ENCODE data around the gene TMED4. TPM values are rescaled to one million over a fixed set of nuclear protein-coding genes. Genes with fewer than 3 reads are reported as not detected.

The TMED4 gene
- polyA plus RNA-seq, 1 donor from 2014 or later, result 158 TPM

DNA sequence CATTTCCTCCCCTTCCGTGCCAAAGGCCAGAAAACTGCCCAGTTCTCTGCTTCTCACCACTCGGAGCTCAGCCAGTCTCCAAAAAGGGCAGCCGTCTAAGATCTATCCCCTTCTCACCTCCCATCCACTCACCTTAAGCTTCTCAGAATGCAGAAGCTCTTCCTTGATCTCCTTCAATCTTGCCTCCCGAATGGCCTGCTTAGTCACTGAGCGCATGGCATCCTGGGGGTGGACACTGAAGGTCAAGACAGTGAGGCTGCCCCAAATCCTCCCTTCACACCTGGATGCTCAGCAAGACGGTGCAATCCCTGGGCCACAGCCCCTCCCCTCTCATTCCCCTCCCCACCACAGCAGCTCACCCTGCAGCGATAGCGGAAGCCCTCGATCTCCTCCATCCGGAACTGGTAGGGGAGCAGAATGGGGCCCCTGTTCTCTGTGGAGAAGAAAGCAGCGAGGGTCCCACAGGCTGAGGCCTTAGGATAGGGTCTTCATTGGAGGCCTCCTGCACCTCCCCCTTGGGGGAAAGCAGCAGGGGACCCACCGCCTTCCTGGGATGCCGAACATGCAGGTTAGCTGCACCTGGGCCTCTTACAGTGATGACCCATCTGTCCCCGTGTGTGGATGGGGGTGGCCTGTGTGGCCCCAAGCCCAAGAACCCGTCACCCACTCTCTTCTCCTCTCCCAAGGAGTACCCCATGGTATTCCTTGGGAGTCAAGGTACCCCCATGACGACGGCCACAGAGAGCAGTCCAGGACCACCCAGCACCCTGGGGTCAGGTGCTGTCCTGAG, 13.1 kb downstream of the TMED4 start:
- Histone ChIP-seq H3K9me3 (ENCODE audit: low read length) (no peaks in the 10 kb centered on the region), H3K9me2 (ENCODE audit: insufficient read depth, low read length) (no peaks in the 10 kb centered on the region), H3K27me3 (ENCODE audit: insufficient read depth, low read depth, low read length) (no peaks in the 10 kb centered on the region), H3F3A (ENCODE audit: insufficient read depth, low read length, poor library complexity, severe bottlenecking) (no peaks in the 10 kb centered on the region), H3K79me2 (replicated peaks; ENCODE audit: insufficient read depth, low read length) (peaks cover 9% of the 10 kb centered on the region), H3K27ac (ENCODE audit: low read length) (no peak overlapping the region), H3K4me3 (ENCODE audit: low read length) (no peak overlapping the region), H2AFZ (ENCODE audit: low read depth, low read length) (no peak overlapping the region), H3K9ac (ENCODE audit: low read length) (no peak overlapping the region), H3K4me2 (ENCODE audit: low read length) (no peak overlapping the region), H4K20me1 (ENCODE audit: insufficient read depth) (no peaks in the 10 kb centered on the region), H3K36me3 (ENCODE audit: insufficient read depth, low read length) (no peaks in the 10 kb centered on the region)
- no peak for TF ChIP-seq POLR2AphosphoS5 (IDR thresholded peaks at IDR 0.05)

DNA sequence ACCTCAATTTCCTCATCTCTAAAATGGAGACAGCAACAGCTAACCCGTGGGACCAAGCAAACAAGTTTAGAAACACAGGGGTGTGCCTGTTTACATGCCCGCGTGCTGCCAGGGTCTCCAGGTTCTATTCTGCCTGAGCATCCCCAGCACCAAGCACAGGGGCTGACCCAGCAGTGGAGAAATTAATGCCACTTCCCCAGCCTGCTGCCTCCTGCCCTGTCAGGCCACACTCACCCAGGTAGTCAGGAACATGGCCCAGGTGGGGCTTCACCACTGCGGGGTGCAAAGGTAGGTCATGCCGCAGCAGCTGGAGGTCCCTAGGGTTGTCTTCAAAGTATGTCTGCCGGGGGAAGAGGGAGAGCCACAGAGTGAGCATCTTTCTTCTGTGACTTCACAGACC, 14.1 kb downstream of the TMED4 start:
- Histone ChIP-seq H2AFZ (ENCODE audit: low read depth, low read length) (no peak overlapping the region), H3K36me3 (ENCODE audit: insufficient read depth, low read length) (no peaks in the 10 kb centered on the region), H3K9ac (ENCODE audit: low read length) (no peak overlapping the region), H3K27ac (ENCODE audit: low read length) (no peak overlapping the region), H3K4me3 (ENCODE audit: low read length) (no peak overlapping the region), H3F3A (ENCODE audit: insufficient read depth, low read length, poor library complexity, severe bottlenecking) (no peaks in the 10 kb centered on the region), H3K27me3 (ENCODE audit: insufficient read depth, low read depth, low read length) (no peaks in the 10 kb centered on the region), H4K20me1 (ENCODE audit: insufficient read depth) (no peaks in the 10 kb centered on the region), H3K9me3 (ENCODE audit: low read length) (no peaks in the 10 kb centered on the region), H3K4me2 (ENCODE audit: low read length) (no peak overlapping the region), H3K79me2 (replicated peaks; ENCODE audit: insufficient read depth, low read length) (peaks cover 2% of the 10 kb centered on the region), H3K9me2 (ENCODE audit: insufficient read depth, low read length) (no peaks in the 10 kb centered on the region)
- TF ChIP-seq MXI1 (conservative IDR thresholded peaks at IDR 0.05; ENCODE audit: poor library complexity, severe bottlenecking) (no peak), EP300 (conservative IDR thresholded peaks at IDR 0.05; ENCODE audit: poor library complexity, severe bottlenecking) (no peak), EZH2 (IDR thresholded peaks at IDR 0.05; ENCODE audit: borderline replicate concordance, insufficient read depth, low read length, poor library complexity, severe bottlenecking) (no peak), POLR2AphosphoS5 (IDR thresholded peaks at IDR 0.05) (no peak), RAD21 (conservative IDR thresholded peaks at IDR 0.05) (no peak), SMC3 (conservative IDR thresholded peaks at IDR 0.05; ENCODE audit: poor library complexity) (no peak), TAF1 (IDR thresholded peaks at IDR 0.05; ENCODE audit: low read depth) (no peak)
- TF ChIP-seq, protein P1, sequence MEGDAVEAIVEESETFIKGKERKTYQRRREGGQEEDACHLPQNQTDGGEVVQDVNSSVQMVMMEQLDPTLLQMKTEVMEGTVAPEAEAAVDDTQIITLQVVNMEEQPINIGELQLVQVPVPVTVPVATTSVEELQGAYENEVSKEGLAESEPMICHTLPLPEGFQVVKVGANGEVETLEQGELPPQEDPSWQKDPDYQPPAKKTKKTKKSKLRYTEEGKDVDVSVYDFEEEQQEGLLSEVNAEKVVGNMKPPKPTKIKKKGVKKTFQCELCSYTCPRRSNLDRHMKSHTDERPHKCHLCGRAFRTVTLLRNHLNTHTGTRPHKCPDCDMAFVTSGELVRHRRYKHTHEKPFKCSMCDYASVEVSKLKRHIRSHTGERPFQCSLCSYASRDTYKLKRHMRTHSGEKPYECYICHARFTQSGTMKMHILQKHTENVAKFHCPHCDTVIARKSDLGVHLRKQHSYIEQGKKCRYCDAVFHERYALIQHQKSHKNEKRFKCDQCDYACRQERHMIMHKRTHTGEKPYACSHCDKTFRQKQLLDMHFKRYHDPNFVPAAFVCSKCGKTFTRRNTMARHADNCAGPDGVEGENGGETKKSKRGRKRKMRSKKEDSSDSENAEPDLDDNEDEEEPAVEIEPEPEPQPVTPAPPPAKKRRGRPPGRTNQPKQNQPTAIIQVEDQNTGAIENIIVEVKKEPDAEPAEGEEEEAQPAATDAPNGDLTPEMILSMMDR (IDR thresholded peaks at IDR 0.05; ENCODE audit: poor library complexity, severe bottlenecking), result no peak
- TF ChIP-seq, protein P2, sequence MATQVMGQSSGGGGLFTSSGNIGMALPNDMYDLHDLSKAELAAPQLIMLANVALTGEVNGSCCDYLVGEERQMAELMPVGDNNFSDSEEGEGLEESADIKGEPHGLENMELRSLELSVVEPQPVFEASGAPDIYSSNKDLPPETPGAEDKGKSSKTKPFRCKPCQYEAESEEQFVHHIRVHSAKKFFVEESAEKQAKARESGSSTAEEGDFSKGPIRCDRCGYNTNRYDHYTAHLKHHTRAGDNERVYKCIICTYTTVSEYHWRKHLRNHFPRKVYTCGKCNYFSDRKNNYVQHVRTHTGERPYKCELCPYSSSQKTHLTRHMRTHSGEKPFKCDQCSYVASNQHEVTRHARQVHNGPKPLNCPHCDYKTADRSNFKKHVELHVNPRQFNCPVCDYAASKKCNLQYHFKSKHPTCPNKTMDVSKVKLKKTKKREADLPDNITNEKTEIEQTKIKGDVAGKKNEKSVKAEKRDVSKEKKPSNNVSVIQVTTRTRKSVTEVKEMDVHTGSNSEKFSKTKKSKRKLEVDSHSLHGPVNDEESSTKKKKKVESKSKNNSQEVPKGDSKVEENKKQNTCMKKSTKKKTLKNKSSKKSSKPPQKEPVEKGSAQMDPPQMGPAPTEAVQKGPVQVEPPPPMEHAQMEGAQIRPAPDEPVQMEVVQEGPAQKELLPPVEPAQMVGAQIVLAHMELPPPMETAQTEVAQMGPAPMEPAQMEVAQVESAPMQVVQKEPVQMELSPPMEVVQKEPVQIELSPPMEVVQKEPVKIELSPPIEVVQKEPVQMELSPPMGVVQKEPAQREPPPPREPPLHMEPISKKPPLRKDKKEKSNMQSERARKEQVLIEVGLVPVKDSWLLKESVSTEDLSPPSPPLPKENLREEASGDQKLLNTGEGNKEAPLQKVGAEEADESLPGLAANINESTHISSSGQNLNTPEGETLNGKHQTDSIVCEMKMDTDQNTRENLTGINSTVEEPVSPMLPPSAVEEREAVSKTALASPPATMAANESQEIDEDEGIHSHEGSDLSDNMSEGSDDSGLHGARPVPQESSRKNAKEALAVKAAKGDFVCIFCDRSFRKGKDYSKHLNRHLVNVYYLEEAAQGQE (IDR thresholded peaks at IDR 0.05; ENCODE audit: borderline replicate concordance), result no peak
